Hippocampal formation (tissue), 2 donors: ENCODE results near the gene C16orf96.

ENCODE experiments used
- DNase-seq, 2 donors: peaks; one replicate each; lab custom pipeline; 2025; lab: John Stamatoyannopoulos, UW

C16orf96 gene

DNA sequence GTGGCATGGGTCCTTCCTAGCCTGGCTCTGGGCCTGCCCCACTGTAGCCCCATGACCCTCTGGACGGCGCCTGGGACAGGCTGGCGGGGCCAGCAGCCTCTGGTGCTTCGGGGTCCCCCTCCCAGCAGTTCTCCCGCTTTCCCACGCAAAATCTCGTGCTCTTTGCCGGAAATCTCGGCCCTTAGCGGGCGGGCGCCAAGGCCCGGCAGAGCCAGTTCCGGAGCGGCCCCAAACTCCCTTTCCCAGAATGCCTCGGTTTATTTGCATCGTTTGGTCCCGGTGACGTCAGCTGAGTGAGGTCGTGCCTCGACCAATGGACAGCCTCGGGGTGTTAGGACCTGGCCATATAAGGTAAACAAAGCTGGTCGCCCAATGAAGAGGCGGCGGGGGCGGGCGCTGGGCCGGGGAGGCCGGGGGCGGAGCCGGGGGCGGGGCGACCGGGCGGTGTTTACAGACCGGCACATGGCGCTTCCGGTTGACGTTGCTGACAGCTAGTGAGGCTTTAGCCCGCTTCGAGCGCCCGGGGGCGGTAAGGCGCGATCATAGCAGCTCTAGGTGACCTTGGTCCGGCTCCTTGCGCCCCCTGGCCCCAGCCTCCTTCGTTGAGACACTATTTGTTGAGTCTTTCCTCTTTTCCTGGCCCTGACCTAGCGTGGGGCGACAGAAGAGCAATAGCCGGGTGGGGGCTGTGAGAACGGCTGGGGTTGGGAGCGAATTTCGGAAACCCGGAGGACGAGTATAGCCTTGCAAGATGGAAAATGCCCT lies 60.1 kb downstream of the C16orf96 start:
- DNase-seq, result peak; percentile 99 to 100

DNA sequence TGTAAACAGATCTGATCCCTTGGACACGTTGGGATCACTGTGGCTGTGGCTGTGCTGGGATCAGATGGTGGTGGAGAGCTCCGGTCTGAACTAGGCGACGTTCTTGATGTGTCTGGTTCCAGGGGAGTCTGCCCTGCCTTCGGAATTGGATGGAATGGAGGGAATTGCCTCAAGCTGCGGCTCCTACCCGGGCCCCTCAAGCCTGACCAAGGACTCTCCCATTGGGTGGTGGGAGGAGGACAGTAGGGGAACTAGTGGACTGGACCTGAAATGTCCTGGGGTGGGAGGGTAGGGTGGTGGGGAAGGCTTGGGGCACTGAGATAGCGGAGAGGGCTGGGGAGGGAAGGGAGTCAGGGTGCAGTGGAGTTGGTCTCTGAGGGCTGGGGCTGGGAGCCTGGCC lies 61.7 kb downstream of the C16orf96 start:
- DNase-seq, result no peak

DNA sequence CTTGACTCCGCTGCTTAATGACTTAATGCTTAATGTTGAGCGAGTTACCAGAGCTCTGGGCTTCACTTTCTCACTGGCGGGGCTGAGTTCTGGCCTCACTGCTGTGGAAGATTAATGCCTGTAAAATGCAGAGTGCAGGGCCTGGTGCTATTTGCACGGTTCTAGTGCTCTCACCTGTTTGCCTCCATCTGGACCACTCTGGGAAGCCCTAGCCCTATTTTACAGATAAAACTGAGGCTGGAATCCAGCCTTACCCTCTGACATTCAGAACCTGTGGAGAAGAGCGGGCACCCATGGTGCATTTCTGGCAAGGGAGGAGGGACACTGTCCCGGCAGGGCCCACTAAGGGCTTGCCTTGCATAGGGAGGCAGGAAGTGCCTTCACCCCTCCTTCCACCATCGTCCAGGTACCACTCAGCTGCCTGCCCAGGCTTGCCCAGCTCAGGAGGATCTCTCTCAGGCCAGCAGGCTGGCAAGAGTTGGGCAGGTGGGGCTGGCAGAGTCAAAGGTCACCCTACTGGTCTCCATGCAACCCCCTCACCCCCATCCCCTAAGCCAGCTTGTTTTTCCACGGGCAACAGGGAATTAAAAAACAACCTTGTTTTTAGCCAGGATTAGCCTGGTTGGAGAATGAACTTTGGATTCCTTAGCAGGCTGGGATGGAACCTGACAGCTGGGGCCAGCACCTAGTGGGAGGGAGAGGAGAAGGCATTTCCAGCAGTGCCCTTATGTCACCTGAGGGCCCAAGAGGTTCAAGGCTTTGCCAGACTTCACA lies 62.7 kb downstream of the C16orf96 start:
- no peak for DNase-seq

DNA sequence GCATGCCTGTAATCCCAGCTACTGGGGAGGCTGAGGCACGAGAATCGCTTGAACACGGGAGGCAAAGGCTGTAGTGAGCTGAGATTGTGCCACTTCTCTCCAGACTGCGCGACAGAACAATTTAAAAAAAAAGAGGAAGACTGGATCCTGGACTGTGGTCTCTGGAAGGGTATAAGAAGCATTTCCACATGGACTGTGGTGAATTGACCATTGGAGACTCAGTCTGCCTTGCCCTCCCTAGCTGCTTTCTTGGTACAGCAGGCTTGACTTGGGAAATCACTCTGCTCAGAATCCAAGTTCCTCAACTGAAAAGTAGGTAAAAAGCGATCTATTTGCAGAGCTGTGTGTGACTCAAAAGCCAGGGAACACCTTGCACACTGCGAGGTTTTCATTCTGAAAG lies 67.5 kb downstream of the C16orf96 start:
- DNase-seq, result no peak

DNA sequence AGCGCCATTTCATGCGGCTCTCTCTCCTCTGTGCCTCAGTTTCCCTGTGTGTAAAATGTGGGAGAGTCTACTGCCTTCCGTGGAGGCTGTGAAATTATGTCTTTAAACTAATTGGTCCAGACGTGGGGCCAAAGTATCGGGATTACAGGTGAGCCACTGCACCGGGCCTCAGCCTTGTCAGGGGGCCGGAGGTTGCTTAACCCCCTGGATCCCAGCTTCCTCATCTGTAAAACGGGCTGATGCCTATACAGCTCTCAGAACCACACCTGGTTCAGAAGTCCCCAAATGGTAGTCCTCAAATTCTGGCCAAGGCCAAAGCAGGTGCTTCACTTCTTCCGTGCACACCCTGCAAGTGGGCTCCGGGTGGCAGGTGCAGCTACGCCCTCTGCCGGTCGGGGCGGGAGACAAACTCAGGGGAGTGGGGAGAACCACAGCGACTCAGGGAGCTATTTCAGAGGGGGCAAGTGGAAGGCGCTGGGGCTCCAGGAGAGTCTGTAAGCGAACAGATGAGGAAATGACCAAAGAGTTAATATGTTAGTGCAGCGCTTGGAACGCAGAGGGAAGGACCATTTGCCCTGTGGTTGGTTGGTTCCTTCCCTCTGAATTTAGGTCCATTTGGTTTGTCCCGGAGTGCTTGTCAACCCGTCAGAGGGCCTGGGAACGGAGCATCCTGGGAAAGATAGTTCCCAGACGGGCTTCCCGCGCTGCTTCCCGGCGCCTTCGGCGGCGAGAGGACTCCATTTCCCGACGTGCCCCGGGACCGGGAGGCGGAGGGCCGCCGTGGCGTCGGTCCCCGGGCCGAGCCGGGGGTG lies 68.1 kb downstream of the C16orf96 start, which contains the start of gene MGRN1:
Gene MGRN1, plus strand, starts transcription at position 812 of the 812 bp plus-strand sequence. CDS start 135 bp downstream, outside the sequence.
- peak; percentile 96 for DNase-seq

DNA sequence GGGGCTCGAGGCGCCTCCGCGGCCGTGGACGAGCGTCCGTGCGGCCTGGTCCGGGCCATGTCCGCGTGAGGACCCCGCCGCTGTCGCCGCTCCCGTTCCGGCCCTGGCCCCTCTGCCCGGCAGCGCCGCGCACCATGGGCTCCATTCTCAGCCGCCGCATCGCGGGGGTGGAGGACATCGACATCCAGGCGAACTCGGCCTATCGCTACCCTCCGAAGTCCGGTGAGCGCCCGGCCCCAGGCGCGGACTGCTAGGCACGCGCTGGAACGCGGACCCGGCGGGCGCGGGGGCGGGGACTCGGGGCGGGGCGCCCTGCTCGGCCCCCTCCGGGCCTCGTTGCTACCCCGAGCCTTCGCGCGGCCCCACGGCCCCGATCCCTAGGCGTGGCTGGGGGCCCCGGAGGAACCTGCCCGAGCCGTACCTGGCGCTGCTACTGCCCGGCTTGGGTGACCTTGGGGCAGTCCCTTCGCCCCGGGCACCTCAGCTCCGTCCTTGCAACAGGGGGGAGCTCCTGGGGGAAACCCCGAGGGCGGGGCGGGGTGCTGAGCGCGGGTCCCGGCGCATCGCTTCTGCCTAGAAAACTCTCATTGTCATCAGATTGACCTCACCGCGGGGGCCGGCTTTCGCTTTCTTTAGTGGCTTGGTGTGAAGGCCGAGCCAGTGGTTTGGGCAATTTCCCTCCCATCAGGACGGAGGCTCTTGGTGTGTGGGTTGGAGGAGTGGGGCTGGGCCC lies 68.9 kb downstream of the C16orf96 start:
- DNase-seq, result peak in 1 of 2 donors; percentile 32

DNA sequence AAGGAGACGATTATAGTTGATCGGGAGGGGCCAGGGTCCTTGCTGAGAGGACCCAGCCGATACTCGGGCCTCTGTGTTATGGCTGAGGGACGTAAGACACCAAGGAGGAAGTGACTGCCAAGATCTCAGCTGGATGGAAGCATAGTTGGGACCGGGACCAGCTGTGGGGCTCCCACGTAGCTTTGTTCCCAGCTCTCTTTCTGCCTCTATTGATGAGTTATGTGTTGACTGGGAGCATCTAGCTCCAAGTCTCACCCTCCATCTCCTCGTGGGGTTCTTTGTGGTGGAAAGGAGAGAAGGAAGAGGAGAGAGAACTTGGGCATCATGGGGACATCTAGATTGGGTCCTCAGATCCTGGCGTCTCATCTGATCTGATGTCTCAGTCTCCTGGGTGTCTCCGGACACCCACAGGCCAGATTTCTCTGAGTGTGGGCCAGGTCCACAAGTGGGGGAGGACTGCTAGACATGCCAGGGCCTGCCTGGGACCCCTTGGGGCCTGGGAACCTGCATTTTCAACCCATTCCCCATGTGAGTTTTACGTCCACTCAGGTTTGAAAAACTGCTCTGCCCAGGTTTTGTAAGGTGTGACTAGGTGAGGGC lies 69.5 kb downstream of the C16orf96 start:
- DNase-seq, result no peak

DNA sequence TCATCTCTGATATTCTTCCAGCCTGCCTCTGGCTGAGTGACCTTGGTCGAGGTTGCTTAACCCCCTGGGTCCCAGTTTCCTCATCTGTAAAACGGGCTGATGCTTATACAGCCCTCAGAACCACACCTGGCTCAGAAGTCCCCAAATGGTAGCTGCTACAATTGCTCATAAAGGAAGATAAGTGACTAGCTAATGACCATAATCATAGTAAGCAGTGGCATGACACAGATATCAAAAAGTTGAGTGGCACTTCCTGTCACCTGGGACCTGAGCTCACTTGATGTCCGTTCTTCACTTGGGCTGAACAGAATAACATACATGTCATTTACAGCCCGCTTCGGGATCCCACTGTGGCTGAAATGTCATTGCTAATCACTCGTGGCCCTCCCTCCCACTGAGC lies 70.3 kb downstream of the C16orf96 start:
- no peak for DNase-seq

DNA sequence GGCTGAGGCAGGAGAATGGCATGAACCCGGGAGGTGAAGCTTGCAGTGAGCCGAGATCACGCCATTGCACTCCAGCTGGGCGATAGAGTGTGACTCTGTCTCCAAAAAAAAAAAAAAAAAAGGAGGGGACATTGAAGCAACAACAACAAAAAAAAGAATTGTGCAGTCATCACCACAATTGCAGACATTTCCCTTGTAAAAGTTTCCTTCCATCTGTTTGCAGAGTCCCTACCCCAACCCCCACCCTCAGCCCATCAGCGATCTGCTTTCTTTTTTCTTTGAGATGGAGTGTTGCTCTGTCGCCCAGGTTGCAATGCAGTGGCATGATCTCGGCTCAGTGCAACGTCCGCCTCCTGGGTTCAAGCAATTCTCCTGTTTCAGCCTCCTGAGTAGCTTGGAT lies 72.1 kb downstream of the C16orf96 start:
- DNase-seq, result no peak

DNA sequence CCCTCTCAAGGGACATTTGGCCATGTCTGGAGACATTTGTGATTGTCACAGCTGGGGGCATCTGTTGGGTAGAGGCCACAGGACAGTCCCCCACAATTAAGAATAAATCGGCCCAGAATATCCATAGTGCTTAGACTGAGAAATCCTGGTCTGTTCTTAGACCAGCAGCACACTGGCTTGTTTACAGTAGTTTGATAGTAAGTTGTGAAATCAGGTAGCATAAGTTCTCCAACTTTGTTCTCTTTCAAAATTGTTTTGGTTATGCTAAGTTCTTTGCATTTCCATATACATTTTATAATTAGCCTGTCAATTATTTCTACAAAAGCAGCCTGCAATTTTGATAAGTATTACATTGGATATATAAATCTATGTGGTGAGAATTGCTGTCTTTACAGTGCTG lies 75.3 kb downstream of the C16orf96 start:
- DNase-seq, result no peak

DNA sequence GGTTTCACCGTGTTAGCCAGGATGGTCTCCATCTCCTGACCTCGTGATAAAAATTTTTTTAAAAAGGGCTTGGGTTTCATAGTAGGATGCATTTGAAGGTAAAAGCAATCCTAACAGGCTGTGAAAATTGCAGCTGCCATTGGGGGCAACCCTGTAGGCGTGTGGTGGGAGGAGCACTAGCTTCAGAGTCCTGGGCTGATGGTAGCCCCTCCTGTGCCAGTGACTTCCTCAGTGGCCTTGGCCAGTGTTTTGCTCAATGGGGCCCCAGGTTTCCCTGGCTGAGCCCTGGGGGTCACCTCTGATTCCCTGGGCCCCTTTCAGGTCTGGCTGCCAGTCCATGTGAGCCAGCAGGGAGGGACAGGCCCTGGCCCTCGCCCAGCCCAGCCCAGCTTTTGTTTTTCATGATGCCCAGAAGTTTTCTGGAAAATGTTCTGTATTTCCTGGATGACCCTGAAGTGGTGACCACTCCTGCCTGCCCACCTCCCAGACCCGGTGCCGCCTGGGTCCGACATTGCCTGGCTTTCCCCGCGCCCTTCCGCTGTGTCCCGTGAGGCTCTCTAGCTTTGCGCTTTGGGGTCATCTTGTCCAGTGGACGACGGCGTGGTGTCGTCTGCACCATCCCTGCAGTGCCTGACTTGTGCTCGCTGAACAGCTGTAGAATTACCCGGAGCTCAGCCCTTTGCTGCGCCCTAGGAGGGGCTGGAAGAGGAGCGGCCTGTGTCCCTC lies 77.9 kb downstream of the C16orf96 start:
- no peak for DNase-seq

DNA sequence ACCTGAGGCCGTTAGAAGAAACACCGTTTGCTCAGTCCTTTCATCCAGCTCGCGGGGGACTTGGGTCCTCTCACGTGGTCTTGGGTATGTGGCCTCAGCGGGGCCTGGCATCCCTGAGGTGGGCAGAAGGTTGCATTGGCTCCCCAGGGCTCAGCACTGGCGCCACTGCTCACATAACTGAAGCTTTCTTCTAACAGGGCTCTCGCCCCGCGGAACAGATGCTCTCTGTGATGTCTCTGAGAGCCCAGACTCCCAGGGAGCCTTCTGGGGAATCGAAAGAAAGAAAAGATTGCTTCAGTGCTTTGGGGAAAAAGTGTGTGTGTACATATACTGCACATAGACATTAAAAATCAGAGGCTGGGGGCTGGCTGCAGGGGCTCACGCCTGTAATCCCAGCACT lies 78.6 kb downstream of the C16orf96 start:
- DNase-seq, result no peak

DNA sequence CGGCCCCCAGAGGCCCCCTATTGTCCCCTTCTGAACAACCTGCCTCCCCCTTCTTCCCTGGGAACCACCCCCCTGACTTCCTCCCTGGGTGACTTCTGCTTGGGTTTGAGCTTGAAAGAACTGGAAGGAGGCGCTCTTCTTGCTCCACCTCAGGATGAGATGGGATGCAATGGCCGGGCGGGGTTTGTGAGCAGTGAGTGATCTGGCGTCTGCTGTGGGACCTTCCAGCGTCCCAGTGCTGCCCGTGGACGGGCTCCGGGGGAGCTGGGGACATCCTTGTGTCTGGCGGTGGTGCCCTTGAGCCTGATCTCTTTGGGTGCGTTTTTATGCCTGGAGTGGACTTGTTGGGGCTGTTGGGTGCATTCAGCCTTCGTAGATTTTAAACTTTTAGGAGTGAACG lies 80.1 kb downstream of the C16orf96 start:
- DNase-seq, result no peak

DNA sequence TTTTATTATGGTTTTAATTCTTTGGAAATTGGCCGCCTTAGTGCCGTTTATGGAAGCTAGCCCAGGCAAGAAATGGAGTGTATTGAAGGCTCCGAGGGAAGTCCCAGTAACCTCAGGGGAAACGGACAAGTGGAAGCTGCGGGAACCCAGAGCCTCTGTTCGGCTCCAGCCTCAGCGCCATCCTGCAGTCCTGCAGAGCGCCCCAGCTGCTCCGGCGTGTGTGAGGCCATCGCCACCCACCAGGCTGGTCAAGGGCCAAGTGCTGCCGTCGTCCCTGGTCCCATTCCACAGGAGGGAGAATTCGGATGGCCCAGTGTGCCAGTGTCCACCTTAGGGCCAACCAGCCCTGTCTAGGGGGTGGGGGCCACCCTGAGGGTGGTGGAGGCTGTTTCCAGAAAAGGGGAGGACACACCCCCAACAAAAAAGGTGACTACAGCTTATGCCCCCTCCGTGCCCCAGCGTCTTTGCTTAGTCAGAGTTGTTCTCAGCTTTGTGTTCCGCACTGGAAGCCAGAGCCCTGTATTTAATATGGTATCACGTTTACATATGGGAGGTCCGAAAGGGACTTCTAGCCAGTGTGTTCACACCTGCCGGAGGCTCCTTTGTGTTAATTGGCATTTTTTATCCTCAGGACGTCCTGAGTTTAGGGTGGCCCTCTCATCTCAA lies 81.5 kb downstream of the C16orf96 start:
- no peak for DNase-seq

DNA sequence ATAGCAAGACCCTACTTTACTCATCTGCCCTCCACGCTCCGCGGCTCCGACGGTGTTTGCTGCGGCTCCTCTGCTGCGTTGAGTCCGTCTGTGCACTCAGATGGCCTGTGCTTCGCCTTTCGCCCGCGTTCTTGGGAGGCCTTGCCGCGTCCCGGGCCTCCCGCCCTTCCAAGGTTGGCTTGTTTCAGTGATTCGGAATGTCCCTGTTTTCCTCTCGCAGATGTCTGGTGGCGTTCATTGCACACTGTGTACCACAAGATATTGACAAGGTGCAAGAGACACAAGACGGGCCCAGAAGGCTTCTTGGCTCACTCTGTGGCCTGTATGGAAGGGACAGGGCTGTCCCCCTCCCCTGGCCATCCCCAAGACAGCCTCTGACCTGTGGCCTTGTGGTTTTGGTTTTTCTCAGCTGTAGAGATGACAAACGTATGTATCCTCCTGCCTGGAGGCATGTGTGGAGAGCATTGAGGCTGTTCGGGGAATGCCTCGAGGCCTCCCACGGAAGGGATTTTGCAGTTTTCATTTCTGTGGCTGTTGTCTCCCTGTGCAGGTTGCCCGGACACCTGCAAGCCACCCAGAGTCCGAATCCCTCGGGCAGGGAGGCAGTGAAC lies 83.9 kb downstream of the C16orf96 start:
- DNase-seq, result no peak

DNA sequence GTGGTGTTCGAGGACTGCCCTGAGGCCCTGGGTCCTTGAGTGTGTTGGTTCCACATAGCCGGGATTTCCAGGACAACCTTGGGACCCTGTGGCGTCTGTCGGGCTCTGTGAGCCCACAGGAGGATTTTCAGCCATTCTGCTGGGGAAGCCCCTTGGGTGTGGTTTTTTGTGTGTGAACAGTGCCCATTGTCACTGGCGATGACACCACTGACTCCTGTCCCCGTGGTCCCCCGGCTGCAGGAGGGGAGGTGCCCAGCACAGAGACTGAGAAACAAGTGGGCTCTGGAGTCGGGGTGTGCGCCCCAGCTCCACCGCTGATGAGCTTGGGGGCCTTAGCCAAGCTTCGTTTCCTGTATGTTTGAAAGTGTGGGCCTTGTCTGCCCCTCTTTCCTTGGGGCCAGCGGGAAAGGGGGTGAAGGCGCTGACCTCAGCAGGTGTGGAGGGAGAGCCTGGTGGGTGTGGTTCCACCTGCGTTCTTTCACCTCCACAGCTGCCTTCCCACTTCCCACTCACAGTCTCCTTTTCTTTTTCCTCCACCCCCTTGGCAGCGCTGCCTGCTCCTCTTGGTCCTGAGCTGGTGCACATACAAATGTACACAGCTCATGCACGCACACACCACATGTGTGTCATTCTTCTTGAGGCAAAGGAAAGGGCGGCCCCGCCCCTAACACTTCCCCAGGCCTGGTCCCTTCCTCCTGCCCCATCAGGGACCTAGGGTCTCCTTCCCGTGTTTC lies 84.6 kb downstream of the C16orf96 start:
- no peak for DNase-seq

DNA sequence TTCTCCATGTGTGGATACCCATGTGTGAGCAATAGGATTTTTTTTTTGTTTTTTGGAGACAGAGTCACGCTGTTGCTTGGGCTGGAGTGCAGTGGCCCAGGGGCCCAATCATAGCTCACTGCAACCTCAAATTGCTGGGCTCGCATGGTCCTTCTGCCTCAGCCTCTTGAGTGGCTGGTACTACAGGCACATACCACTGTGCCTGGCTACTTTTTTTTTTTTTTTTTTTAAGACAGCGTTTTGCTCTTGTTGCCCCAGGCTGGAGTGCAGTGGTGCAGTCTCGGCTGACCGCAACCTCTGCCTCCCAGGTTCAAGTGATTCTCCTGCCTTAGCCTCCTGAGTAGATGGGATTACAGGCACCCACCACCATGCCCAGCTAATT lies 85.2 kb downstream of the C16orf96 start:
- no peak for DNase-seq

DNA sequence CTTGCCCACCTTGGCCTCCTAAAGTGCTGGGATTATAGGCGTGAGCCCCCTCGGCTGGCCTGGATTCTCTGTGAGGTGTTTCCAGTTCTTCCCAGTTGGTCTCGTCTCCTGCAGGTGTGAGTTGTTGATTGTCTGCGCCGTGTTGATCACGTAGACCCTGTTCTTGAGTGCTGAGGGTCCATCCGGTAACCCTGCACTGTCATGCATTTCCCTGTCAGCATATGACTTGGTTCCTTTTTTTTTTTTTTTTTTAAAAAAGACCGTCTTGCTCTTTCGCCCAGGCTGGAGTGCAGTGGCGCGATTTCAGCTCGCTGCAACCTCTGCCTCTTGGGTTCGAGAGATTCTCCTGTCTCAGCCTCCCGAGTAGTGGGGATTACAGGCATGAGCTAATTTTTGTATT lies 85.8 kb downstream of the C16orf96 start:
- DNase-seq, result no peak
